ENCODE measurements around the gene EEIG1. TPM values are rescaled to one million over a fixed set of nuclear protein-coding genes. Genes with fewer than 3 reads are reported as not detected.

EEIG1 gene
- total and polyA plus RNA-seq, 9 of the 15 experiments (the other 6 are each of a cell fraction or from before 2014, with no cell fraction given): 0.17 to 16.7 (median 3.6) TPM

- TF ChIP-seq DEAF1 (CRISPR knock-in tag; IDR thresholded peaks at IDR 0.05) (no peak), MIER1 (IDR thresholded peaks at IDR 0.05; ENCODE audit: low read depth) (no peak), E2F5 (CRISPR knock-in tag; IDR thresholded peaks at IDR 0.05) (no peak), TFE3 (CRISPR knock-in tag; IDR thresholded peaks at IDR 0.05) (no peak), SREBF2 (CRISPR knock-in tag; IDR thresholded peaks at IDR 0.05) (no peak), ZNF785 (CRISPR knock-in tag; IDR thresholded peaks at IDR 0.05) (no peak), RNF219 (CRISPR knock-in tag; IDR thresholded peaks at IDR 0.05) (no peak), ARNT (IDR thresholded peaks at IDR 0.05) (peak; percentile 27 to 52; a peak in 2 of 4 replicates), SP2 (IDR thresholded peaks at IDR 0.05; ENCODE audit: extremely low read depth, low read depth, low read length, poor library complexity, severe bottlenecking) (no peak), PHB2 (IDR thresholded peaks at IDR 0.05; ENCODE audit: low read depth) (no peak), POU5F1 (IDR thresholded peaks at IDR 0.05; ENCODE audit: borderline replicate concordance, low read depth, low read length, partially characterized antibody) (no peak), MYNN (IDR thresholded peaks at IDR 0.05) (no peak), MYNN (CRISPR knock-in tag; IDR thresholded peaks at IDR 0.05) (no peak), DIDO1 (tag; IDR thresholded peaks at IDR 0.05; ENCODE audit: low read depth) (no peak), FOXK1 (CRISPR knock-in tag; IDR thresholded peaks at IDR 0.05; ENCODE audit: borderline replicate concordance) (no peak), TSHZ1 (CRISPR knock-in tag; IDR thresholded peaks at IDR 0.05) (no peak), SLC30A9 (CRISPR knock-in tag; IDR thresholded peaks at IDR 0.05) (no peak)
Measured at GRCh38 chr9:127937388-127938297, 43.1 kb downstream of the EEIG1 start, which contains the start of gene DPM2 (continued).

Measured in K562 (cell line).